Upper lobe of left lung (tissue), 4 donors: Measurements from ENCODE around the gene TMEM81.

ENCODE experiments used
- POLR2A ChIP-seq, 4 donors: fragments of 450-650 bp; IDR thresholded peaks; one replicate each; pipeline ENCODE4 v1.5.1; 2016 to 2017; ENCODE audit warnings: antibody characterized with exemption in 4 of 4, mild to moderate bottlenecking in 2 of 4
- TF ChIP-seq, protein P1 (sequence below), 6 experiments: fragments of 450-650 bp in 4 of 6; fragments of 200-600 bp in 2 of 6; sonication (generic) in 2 of 6; IDR thresholded peaks; one replicate each; pipeline ENCODE4 v1.5.1; 2016 to 2019; ENCODE audit warnings: antibody characterized with exemption in 6 of 6

DNA sequence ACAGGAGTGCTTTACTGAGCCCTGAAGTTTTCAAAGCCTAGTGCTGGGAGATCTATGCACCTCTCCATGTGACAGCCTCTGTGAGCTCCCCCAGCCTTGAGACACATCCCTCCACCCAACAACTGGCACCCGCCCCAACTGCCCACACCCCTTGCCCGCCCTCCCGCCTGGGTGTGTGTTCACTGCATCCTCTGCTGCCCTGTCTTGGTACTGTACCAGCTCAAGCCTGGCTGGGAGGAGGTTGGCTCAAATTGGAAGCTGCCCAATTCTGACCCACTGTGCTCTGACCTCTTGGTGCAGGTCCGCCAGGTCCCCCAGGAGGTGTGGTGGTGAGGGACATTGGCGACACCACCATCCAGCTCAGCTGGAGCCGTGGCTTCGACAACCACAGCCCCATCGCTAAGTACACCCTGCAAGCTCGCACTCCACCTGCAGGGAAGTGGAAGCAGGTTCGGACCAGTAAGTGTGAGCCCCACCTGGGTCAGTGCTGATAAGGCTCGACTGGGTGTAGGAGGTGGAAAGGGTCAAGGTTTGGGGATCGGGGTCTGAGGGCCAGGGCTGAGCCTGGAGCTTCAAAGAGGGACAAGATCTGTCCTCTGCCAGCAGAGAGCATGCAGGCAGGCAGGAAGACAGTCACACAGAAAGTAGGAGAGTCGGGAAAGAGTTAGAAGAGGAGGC, 18.0 kb downstream of the TMEM81 start:
- TF ChIP-seq, protein P1, sequence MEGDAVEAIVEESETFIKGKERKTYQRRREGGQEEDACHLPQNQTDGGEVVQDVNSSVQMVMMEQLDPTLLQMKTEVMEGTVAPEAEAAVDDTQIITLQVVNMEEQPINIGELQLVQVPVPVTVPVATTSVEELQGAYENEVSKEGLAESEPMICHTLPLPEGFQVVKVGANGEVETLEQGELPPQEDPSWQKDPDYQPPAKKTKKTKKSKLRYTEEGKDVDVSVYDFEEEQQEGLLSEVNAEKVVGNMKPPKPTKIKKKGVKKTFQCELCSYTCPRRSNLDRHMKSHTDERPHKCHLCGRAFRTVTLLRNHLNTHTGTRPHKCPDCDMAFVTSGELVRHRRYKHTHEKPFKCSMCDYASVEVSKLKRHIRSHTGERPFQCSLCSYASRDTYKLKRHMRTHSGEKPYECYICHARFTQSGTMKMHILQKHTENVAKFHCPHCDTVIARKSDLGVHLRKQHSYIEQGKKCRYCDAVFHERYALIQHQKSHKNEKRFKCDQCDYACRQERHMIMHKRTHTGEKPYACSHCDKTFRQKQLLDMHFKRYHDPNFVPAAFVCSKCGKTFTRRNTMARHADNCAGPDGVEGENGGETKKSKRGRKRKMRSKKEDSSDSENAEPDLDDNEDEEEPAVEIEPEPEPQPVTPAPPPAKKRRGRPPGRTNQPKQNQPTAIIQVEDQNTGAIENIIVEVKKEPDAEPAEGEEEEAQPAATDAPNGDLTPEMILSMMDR (IDR thresholded peaks at IDR 0.05): no peak
- TF ChIP-seq POLR2A (IDR thresholded peaks at IDR 0.05): no peak
